Stimulated activated CD4-positive, alpha-beta T cell treated with anti-CD3 and anti-CD28 coated beads, Interleukin-1b, Interleukin-23, amount 100 ng/mL, for 48 hours (primary cell): ENCODE measurements around the gene CDH4.

Experiments
- DNase-seq: peaks from one replicate; pipeline ENCODE4 v3.0.0-alpha.2; 2020

The CDH4 gene

GRCh38 chr20:61916318-61916891, 664.3 kb downstream of the CDH4 start:
- no peak for DNase-seq

DNA sequence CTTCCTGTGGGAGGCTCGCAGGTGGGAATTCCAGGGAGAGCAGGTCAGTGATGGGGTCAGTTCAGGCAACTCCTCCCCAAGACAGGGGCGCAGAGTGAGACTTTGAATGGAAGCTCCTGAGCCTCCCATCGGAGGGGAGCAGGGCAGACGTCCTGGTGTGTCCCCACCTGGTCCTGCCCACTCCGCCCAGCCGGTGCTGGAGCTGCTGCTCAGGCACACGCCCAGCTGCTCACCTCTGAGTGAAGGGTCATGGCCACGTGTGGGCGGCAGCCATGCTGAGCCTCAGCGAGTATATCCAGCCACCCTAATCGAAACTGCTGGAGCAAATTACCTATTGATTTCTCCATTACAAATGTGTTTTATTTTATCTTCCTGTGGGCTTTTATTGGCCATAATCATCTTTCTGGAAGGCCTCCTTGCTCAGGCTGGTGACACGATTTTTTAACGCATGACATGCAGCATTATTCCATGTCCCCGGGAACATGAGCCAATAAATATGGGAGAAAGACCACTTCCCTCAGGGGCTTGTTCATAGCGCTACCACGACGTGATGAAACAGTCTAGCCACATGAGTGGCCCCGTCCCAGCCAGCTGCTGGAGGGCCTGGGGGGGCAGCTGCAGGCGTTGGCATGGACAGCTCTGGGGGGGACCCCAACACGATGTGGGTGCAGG, 665.5 kb downstream of the CDH4 start:
- DNase-seq, result no peak

- DNase-seq, result no peak
Observed at GRCh38 chr20:61918548-61918947, 666.5 kb downstream of the CDH4 start.

- no peak for DNase-seq
Observed at GRCh38 chr20:61919239-61919638, 667.2 kb downstream of the CDH4 start.

- no peak for DNase-seq
Observed at GRCh38 chr20:61919675-61920365, 667.8 kb downstream of the CDH4 start.

GRCh38 chr20:61922411-61922810, 670.4 kb downstream of the CDH4 start:
- DNase-seq, result no peak

GRCh38 chr20:61922936-61923335, 670.9 kb downstream of the CDH4 start:
- no peak for DNase-seq

- DNase-seq, result no peak
Observed at GRCh38 chr20:61923371-61924166, 671.5 kb downstream of the CDH4 start.

DNA sequence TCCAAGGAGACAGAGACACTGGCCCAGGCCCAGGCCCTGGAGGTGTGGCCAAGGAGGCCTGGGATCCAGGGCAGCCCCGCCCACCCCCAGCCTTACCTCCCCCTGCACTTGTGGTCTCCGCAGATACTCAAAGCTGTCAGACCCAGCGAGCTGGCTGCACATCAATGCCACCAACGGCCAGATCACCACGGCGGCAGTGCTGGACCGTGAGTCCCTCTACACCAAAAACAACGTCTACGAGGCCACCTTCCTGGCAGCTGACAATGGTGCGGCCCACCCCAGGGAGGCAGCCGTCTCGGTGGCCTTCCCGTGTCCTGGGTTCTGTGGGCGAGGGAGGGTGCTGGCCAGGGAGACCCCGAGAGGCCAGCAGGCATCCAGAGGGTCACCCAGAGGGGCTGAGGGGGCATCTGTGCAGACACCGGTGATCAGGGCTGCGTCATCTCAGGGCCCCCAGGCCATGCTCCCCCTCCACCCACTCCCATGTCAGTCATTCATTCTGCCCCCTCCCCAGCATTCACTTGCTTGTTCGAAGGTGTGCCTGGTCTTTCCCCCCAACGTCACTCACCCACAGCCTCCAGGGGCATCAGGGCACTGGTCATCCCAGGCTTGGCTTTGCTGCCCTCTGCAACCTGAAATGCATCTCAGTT, 672.3 kb downstream of the CDH4 start:
- DNase-seq, result no peak

DNA sequence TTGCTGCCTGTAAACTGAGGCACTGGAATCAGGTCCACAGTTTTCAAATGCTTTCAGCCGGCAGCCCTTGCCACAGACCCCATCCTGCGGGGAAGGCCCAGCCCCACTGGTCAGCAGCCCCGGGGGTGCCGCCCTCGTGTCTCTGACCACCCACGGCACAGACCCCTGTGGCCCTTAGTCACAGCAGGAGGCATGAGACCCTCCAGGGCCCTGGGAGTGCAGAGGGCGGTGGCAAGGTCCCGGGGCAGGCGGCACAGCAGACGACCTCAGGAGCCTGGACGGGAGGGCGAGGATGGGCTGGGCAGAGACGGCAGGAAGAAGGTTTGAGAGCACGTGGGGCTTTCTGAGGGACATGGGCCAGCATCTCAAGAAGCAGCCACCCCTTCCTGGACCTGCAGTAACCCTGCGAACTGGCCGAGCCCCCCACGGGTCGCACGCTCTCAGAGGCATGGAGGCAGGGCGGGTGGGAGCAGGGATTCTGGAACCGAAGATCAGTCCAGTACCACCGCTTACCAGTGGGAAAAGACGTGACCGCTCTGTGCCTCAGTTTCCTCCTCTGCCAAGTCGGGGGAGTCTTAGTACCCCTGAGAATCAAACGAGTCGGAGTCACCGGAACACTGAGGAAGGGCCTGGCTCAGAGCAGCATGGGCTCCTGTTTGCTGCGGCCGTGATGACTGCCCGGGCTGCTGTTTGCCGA, 672.9 kb downstream of the CDH4 start:
- no peak for DNase-seq

GRCh38 chr20:61925555-61926252, 673.6 kb downstream of the CDH4 start:
- DNase-seq, result no peak

GRCh38 chr20:61926253-61926613, 674.2 kb downstream of the CDH4 start:
- no peak for DNase-seq

- DNase-seq, result no peak
Observed at GRCh38 chr20:61926796-61927192, 674.7 kb downstream of the CDH4 start.

DNA sequence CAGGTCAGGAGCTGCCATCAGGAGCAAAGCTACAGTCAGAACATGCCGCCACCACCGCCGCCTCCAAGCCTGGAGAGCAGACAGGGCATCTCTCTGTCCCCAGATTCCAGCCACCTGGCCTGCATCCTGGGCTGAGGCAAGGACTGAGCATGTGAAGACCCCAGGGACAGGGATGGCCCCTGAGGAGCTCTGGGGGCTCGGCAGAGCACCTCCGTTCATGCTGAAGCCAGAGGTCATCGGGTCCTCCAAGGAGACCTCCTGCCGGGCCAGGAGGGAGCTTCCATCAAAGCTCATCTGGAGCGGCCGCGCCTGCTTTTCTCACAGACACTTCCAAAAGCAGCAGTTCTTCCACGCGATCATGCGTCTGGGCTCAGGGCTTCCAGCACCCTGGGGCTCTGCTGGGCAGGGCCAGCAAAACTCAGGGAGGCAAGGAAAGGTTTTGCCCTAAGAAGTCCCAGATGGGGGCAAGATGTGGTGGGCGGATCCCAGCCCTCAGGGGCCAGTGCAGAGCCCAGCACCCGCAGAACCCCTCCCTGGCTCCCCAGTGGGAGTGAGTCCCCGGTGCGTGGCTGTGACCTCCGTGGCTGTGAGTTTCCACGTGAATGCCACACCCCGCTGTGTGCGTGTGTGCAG, 675.2 kb downstream of the CDH4 start:
- DNase-seq, result no peak

DNA sequence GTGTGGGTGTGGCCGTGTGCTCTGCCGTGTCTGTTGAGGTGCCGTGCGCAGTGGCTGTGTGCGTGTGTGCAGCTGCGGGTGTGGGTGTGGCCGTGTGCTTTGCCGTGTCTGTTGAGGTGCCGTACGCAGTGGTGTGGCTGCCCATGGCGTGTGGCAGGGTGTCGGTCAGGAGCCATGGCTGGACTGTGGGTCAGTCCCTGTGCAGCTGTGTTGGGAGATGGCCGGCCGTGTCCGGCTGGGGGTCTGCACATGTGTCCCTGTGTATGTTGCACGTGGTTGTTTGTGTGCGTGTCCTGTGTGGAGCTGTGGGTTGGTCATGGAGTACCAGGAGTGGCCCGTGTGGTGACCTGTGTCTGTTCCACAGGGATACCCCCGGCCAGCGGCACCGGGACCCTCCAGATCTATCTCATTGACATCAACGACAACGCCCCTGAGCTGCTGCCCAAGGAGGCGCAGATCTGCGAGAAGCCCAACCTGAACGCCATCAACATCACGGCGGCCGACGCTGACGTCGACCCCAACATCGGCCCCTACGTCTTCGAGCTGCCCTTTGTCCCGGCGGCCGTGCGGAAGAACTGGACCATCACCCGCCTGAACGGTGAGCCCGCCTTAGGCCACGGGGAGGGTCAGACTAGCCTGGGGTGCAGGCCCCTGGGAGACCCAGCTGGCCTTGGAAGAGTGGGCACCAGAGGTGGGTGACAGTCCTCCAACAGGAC, 675.9 kb downstream of the CDH4 start:
- no peak for DNase-seq

- DNase-seq, result no peak
Observed at GRCh38 chr20:61929561-61929960, 677.5 kb downstream of the CDH4 start.

GRCh38 chr20:61929971-61930666, 678.1 kb downstream of the CDH4 start:
- no peak for DNase-seq

- DNase-seq, result no peak
Observed at GRCh38 chr20:61930776-61931475, 678.9 kb downstream of the CDH4 start.

- no peak for DNase-seq
Observed at GRCh38 chr20:61931476-61932198, 679.6 kb downstream of the CDH4 start.
